Bone marrow (tissue), 2 donors: ENCODE measurements around the gene TEPSIN.

Experiments used
- DNase-seq, 2 donors: peaks; one replicate each; lab custom pipeline; 2025; lab: John Stamatoyannopoulos, UW

The TEPSIN gene

DNA sequence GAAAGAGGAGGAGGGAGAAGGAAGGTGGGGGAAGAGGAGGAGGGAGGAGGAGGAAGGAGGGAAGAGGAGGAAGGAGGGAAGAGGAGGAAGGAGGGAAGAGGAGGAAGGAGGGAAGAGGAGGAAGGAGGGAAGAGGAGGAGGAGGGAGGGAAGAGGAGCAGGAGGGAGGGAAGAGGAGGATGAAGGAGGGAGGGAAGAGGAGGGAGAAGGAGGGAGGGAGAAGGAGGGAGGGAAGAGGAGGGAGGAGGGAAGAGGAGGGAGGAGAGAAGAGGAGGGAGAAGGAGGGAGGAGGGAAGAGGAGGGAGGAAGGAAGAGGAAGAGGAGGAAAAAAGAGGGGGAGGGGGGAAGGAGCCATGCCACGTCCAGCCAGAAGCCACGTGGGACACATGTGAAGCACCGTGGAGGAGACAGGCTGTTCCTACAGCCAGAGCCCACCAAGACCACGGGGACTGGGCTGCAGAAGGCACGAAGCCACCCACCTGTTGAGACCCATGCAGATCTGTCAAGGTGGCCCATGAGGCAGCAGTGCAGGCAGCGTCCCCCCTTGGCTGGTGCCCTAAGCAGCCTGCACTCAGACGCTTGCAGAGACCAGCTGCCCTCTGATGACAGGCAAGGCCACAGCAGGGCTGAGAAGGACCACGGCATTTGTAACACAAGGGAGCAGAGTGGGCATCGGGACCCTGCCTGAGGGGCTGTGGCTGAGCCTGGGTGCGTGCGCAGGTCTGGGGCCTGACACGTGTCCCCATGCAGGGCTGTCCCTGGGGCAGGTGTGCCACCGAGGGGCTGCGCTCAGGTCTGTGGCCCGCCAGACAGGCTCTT lies 10.6 kb upstream of the TEPSIN start:
- peak in 1 of 2 donors; percentile 7 for DNase-seq

DNA sequence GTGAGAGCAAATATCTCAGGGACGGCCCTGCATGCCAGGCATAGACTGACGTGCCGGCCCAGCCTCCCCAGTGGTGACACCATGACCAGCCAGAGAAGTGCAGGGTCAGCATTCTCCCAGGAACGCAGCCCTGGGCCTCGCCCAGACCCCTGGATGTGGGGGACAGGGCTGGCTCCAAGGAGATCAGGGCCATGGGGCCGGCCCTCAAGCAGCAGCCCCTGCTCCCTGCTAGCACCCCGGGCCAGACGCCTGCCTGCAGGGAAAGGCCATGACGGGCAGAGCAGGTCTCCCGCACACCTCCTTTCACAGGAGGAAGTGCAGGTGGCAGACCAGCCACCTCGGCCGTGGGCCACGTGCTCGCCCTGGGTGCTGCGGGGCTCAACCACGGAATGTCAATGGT lies 9.8 kb upstream of the TEPSIN start:
- no peak for DNase-seq

DNA sequence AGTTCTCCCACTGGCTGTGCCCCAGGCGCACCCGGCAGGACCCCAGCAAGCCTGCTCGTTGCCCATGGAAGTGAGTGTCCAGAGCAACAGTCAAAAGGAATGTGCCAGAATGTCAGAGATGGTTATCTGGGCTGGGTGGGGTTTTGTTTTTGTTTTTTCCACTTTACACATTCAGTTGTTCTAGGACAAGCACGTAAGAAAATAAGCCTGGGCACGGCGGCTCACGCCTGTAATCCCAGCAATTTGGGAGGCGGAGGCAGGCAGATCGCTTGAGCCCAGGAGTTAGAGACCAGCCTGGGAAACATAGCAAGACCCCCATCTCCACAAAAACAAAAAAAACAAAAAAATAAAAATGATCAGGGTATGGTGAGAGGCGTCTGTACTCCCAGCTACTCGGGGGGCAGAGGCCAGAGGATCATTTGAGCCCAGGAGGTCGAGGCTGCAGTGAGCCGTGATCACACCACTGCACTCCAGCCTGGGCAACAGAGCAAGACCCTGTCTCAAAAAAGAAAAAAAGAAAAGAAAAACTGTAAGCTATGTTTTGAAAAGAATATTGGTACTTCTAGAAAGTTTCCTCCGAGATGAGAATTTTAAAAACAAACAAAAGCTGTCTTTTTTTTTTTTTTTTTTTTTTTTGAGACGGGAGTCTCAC lies 8.6 kb upstream of the TEPSIN start:
- DNase-seq: no peak

DNA sequence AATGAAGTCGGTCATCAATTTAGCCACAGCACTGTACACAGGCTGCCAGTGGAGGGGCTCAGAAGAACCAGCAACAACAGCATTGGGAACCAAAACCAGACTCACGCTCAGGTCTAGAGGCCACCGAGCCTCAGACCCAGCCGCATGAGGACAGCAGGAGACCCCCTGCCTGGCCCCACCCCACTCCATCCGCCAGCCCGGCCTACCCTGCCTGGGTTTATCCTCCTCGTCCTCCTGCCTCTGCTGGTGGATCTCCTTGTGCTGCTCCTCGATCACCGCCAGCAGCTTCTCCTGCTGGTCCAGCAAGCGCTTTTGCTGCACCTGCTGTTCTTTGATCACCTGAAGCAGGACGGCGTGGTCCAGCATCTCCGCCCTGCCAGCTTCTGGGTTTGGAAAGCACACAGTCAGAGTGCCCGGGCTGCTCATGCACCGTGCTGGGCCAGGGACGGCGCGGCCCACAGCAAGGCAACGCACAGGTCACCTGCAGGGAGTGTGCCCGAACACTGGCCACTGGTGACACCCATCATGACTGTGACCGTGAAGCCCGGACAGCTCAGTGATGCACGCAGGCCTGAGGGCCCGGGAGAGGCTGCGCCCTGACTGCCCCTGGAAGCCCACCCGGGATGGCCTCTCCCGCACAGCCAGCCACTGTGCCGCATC lies 8.0 kb upstream of the TEPSIN start:
- DNase-seq: no peak

DNA sequence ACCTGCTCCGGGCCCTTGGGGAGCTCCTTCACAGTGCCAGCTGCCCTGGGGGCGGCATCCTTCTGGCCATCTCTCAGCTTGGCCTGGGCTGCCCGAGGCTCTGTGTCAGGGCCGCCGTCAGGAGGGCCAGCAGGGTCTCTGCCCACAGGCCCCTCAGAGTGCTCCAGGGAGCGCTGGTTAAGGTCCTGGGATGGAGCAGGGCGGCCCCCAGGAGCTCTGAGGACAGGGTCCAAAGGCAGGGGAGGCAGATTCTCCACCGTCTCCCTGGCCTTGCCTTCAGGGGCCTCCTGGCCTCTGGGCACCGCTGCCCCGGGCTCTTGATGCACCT lies 7.5 kb upstream of the TEPSIN start:
- DNase-seq: no peak

DNA sequence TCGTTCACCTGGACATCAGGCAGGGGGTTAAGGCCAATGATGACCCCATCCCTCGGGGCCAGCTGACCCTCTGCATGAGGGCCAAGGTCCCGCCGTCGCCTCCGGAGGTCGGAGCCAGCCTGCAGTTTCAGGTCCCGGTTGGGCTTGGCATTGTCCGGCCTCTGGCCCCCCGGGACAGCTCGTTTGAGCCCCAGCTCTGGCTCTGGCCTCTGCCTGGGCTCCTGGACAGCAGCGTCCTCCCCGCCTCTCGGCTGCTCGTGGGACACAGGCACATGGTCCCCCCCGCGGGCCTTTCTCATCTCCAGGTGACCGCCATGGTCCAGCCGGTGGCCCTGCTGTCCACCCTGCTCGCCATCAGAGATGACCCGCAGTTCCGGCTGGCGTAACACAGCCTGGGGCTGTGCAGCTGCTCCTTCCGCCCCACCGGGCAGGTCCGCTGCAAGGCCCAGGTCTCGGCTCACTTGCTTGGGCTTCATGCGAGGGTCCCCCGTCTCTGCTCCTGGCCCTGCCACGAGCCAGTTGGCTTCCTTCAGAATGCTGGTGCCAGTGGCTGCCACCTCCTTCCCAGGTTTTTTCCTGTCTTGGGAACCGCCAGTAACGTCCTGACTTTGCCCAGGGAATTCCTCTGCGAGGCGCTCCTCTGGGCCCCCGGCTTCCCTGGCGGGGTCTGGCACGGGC lies 6.9 kb upstream of the TEPSIN start:
- DNase-seq: no peak

DNA sequence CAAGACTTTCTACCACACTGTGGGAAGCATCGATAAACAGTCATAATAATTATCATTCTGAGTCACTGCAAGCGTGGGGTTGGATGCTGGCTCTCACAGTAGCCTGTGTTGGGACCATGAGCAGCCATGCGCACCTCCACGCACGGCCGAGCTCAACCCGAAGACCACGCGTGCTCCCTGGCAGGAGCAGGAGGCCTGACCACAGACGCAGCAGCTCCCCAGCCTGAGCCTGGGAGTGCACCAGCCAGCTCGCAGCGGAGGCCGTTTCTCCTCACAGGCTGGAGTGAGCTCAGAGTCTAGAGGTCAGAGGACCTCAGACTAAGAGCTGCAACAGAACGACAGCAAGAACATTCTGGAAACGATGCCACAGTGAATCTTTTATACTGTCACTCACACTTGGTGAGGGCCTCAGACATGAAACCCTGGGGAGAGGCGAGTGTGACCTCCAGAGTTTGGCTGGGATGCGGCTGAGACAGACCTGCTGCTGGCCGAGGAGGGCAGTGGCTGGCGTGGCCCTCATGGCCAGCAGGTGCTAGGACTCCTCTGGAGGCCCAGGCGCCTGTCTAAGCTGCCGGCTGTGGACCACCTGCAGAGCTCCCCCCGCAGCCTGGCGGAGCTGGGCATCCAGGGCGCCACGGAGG lies 6.3 kb upstream of the TEPSIN start:
- DNase-seq: no peak

DNA sequence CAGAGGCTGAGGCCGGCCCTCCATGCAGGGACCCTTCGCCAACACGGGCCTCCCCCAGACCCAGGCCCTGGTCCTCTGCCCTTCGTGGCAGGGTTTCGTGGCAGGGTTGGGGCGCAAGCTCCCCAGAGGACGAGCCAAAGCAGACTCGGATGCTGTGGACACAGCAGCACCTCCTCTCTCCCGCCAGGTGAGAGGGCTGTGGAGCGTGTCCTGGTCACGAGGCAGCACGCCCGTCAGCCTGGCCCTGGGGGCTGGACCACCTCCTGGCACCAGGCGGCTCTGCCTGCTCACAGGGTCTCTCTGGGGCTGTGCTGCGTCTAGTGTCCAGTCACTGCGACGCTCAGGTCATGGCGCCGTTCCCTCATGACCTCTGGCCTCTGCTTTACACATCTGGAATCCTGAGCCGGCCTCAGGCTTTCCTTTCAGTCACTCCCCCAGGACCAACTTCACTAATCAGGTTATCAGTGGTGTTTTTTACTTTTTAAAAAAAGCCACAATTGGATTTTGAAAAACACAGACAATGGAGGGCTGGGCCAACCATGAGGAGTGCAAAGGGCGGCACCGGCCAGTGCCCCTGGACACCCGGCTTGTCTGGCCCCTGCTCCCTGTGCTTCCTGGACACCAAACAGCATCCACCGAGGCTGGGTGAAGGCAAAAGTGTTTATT lies 5.6 kb upstream of the TEPSIN start:
- no peak for DNase-seq

DNA sequence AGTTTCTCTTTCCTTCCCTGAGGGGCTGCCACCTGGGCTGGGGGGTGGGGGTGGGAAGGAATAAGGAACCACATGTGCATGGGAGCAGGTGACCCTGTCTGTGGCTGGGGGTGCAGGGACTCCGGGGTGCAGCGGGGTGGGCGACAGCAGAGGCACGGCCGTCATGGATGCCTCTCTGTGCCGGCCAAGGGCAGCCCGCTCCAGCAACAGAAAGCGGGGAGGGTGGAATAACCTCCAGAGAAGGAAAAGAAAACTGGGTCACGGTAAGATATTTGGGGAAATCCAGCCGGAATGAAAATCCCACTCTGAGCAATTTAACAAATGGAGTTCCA lies 4.4 kb upstream of the TEPSIN start:
- no peak for DNase-seq

DNA sequence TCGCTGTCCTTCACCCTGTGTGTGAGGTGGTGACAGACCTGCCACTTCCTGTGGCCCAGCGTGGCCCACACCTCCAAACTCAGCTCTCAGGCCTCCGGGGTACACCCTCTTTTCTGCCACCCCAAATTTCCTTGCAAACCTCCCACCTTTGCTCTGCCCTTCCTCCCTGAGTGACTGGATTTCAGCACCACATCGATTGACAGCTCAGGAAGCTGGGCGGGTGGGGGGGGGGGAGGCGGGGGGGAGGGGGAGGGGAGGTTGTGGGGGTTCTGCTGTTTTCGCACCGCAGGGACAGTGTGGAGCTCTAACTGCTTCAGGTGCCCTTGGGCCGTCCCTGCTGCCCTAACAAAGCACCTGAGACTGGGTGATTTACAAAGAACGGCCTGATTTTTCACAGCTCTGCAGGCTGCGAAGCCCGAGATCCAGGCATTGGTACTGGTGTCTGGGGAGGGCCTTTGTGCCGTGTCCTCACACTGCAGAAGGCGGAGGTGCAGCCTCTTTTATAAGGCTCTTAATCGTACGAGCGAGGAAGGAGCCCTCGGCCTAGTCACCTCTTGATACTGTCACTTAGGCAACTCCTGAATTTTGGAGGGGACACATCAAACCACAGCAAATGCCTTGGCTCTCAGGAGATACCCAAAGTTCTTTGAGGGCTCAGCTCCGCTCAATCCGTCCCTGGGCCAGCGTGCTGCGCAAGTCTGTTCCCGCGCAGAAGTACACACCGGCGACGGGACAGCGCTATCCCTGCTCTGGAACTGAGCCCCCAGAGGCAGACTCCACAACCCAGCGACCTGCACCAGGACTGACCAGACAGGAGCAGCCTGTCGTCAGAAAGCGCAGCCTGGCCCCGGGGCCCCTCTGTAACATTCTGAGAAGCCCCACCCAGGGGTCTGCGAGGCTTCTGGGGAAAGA lies 3.8 kb upstream of the TEPSIN start:
- DNase-seq: no peak

DNA sequence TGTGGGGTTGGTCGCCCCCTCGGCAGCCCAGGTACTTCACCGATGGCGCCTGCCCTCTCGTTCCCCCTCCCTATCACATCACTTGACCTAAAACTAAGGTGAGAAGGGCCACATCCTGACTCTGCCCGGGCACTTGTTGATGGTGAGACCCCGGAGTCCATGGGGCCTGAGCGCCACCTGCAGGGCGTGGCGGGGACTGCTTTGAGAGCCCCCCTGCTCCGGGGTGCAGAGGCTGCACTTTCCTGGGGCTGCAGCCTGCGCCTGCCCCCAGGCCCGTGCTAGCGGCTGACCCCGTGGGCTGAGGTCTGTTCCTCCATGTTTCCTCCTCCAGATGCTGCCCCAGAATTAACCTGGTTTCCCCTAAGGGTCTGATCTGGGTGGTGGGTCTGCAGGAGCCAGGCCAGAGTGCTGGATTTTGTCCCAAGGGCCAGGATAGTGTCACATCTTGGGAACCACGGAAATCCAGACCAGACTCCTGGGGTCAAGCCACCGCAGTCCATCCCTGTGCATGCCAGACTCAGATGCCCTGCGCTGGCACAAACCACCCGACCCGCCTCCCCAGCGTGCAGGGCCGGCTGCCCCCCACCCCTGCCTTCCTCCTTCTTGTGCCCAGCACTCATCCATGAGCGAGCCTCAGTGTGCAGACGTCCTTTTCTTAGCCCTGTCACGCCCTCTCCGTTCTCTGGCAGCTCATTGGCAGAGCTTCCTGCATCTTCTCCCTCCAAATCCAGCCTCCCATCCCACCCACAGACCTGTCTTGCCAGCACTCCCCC lies 3.0 kb upstream of the TEPSIN start:
- peak; percentile 2 to 37 for DNase-seq

DNA sequence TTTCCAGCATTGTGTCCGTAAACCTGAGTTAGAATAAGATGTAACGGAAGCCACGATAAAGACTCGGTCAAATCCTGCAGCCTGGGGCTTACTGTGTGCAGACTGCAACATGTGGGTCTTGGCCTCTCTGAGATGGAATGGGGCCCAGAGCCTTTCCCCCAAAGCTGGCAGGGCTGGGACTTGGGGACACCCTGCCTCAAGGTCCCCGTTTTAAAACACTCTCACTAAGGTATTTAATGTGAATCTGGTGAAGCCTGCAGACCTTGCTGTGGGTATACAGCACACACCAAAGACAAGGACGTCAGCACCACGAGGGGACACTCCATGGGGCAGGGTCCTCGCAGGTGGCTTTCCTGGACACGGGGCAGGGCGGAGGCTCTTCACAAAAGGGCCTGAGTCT lies 2.3 kb upstream of the TEPSIN start:
- DNase-seq: no peak

DNA sequence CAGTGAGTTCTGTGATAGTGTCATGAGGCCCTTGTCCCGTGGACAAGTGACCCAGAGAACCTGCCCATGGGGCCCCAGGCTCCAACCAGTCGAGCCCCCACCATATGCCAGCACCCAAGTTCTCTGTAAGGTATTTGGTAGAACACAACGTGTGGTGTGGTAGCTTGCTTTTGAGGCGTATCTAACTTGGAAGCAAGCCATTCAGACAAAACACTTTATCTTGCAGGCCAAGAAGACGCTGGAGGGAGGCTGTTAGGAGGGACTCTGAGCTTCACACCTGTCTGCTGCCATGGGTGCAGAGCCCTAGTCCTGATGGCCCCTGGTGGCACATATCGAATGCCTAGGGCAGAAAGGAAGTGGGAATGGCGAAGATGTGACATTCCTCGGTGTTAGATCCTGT lies 1.9 kb upstream of the TEPSIN start:
- DNase-seq: no peak

DNA sequence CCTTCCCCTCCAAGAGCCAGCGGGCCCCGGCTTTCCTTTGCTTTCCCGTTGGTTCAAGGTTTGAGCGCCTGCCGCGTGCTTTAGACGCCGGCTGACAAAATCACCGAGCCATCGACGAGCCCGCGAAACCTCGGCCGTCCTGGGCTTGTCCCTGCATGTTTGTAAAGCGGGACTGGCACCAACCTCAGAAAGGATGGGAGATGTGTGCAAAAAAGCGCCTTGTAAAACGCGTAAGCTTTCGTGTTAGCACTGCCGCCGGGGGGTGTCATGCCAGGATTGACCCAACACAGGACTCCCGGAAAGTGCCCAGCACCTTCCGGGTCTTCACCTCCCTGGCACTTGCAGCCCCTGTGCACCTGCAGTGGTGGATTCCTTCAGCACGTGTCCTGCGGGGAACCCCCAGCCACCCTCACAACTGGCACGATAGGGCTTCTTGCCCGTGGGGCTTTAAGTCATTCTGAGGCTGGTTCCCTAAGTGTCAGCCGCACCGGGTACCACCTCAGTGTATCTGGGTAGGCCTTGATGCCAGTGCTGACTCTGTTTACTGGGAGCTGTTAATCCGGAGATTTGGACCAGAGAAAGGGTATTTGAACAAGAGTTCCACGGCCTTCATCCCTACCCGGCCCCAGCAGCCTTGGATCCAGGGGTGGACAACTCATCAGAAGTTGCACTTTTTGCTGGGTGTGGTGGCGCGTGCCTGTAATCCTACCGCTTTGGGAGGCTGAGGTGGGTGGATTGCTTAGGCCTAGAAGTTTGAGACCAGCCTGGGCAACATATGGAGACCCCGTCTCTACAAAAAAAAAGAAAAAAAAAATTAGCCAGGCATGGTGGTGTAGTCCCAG lies 1.1 kb upstream of the TEPSIN start:
- DNase-seq: peak in 1 of 2 donors; percentile 2

DNA sequence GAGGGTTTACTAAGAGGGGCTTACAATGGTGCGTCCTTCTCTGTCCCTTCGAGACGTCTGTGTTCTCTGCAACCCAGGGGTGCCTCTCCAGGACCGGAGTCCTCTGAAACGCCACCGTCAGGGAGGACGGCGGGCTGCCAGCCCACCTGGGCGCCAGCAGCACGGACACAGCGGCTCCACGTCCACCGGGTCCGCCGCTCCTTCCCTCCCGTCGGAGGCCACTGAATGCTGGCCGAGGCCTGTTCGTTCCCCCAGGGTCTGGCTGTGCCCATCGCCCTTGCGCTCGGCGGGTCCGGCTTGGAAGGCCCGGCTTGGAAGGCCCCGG lies 403 bp downstream of the TEPSIN start:
- DNase-seq: no peak

DNA sequence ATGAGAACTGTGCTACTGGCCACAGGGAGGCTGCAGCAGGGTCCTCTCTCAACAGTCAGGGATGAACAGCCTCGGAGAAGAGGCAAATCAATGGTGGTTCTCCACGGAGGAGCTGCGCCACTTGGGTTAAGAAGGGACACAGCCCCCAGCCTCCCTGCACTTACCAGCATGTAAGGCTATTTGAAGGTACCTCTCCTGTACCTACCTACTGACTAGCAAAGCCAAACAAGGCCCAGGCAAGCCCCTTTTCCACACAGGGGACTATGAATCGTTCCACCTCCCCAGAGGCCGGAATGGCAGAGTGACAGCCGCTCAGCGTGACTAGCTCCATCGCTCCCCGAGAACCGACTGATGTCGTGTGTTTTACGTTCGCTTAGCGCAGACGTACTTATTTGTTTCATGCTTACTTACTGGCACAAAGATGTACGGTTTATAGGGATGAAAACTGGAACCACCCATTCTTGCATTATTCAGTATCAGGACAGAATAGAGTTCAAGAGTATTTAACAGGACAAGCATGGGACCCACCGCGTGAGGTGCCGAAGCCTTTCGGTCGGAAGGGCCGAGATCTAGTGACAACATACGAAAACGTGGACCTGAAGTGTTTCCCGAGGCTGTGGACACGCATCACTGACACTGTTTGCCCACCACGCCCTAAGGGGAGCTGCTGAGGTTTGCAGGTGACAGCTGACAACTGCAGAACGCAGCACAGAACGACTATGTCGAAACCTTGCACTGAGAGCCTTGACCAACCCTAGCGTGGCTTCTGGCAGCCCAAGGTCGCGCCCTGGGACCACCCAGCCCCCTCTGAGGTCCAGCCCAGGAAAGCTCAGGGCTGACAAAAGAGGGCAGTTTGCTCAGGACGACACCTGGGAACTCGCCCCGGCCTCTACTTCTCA lies 1.0 kb downstream of the TEPSIN start:
- no peak for DNase-seq

DNA sequence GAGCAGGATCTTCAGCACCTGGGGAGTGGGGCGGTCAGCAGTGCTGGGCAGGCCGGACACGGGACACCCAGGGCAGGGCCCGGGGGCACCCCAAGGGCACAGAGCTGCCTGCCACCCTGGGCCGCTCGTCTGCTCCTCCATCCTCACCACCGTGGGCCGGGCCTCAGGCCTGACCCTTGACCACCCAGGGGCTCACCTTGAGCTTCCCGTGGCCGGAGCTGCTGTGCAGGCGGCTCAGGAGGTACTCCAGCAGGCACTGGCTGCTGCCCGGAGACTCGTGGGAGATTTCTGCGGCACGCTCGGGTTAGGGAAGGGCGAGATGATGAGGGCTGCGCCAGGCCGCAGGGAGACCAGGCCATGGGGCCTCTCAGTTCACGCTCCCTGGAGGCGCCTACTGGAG lies 2.1 kb downstream of the TEPSIN start:
- DNase-seq: no peak
